Hepatocyte (in vitro differentiated cells): Measurements from ENCODE around the gene CCDC61.

Experiments
- CTCF ChIP-seq: fragments of 200-600 bp; sonication (generic); IDR thresholded peaks from 2 replicates; pipeline ENCODE4 v1.5.1; 2016; ENCODE audit warnings: antibody characterized with exemption, mild to moderate bottlenecking; ENCODE audit not compliant: poor library complexity
- EZH2 ChIP-seq: fragments of 200-600 bp; sonication (generic); IDR thresholded peaks from 2 replicates; pipeline ENCODE4 v1.6.1; 2016; ENCODE audit warnings: antibody characterized with exemption, mild to moderate bottlenecking, borderline replicate concordance

GRCh38 chr19:46025835-46026234 is 30.6 kb downstream of the CCDC61 start:
- TF ChIP-seq EZH2 (no peak), CTCF (no peak)
